Esophagus muscularis mucosa (tissue), 4 donors: ENCODE results near the gene GPSM1. TPM values are rescaled to one million over a fixed set of nuclear protein-coding genes. Genes with fewer than 3 reads are reported as not detected.

Experiments used
- DNase-seq: peaks from one replicate; pipeline ENCODE4 v3.0.0-alpha.2; 2017; ENCODE audit errors: extremely low spot score
- H3K27ac ChIP-seq, 4 donors: fragments of 200-600 bp; sonication (generic); replicated peaks in 1 of 4; 1 replicate in 3 of 4; 2 replicates in 1 of 4; pipeline ENCODE4 v1.5.1; 2016 to 2019; ENCODE audit warnings: mild to moderate bottlenecking in 1 of 4
- H3K27me3 ChIP-seq, 4 donors: fragments of 200-600 bp; sonication (generic); one replicate each; pipeline versions ENCODE4 v1.5.1 to v1.6.0; 2016 to 2019
- H3K36me3 ChIP-seq, 4 donors: fragments of 200-600 bp; sonication (generic); one replicate each; pipeline ENCODE4 v1.5.1; 2016 to 2019
- H3K4me1 ChIP-seq, 4 donors: fragments of 200-600 bp; sonication (generic); one replicate each; pipeline ENCODE4 v1.5.1; 2016 to 2019
- H3K4me3 ChIP-seq, 4 donors: fragments of 200-600 bp; sonication (generic); 1 replicate in 2 of 4; 2 replicates in 2 of 4; pipeline ENCODE4 v1.5.1; 2016 to 2019; ENCODE audit warnings: mild to moderate bottlenecking in 4 of 4, moderate library complexity in 1 of 4
- H3K9me3 ChIP-seq, 4 donors: fragments of 200-600 bp; sonication (generic); 1 replicate in 3 of 4; 2 replicates in 1 of 4; pipeline ENCODE4 v1.5.1; 2016 to 2019
- CTCF ChIP-seq, 3 experiments: fragments of 200-600 bp in 2 of 3; fragments of 450-650 bp in 1 of 3; sonication (generic) in 2 of 3; IDR thresholded peaks; one replicate each; pipeline ENCODE4 v1.5.1; 2017 to 2019; ENCODE audit warnings: antibody characterized with exemption in 3 of 3, mild to moderate bottlenecking in 2 of 3, moderate library complexity in 1 of 3
- EP300 ChIP-seq: sonication (generic); formaldehyde crosslinking; IDR thresholded peaks from one replicate; pipeline ENCODE4 v1.6.1; 2017; ENCODE audit warnings: antibody characterized with exemption
- POLR2A ChIP-seq: fragments of 450-650 bp; IDR thresholded peaks from one replicate; pipeline ENCODE4 v1.6.1; 2017; ENCODE audit warnings: antibody characterized with exemption, moderate library complexity, mild to moderate bottlenecking, low read depth
- POLR2AphosphoS5 ChIP-seq, 2 donors: sonication (generic); formaldehyde crosslinking; IDR thresholded peaks; one replicate each; pipeline ENCODE4 v1.6.1; 2017; ENCODE audit warnings: antibody characterized with exemption in 2 of 2
- WGBS: methylation state at CpG from one replicate; pipeline ENCODE4 v1.1.5; 2018; 5-methylcytosine and 5-hydroxymethylcytosine counted together
- intact Hi-C: fragments of 100-400 bp; cut with DNase I; formaldehyde crosslinking; loops from one replicate; pipeline ENCODE4 v1.15.1; 2023
- total RNA-seq, 4 donors: library from RNA; depleted of rRNA; stranded (reverse); fragments of >200 nt; gene quantifications; one replicate each; pipeline versions ENCODE4 v1.1.0 to v1.2.1, GENCODE V29; 2016

The GPSM1 gene
- total RNA-seq, 4 donors from 2014 or later, result 8.3 to 18.5 (median 16.3) TPM

GRCh38 chr9:136303825-136304416 lies 23.4 kb upstream of the GPSM1 start, which contains the start of gene CCDC187:
TSS of gene CCDC187 (minus strand) at chr9:136304094. CDS start at chr9:136303830, 264 bp downstream.
- 83% methylated on average over 5 of the region's 22 CpGs for WGBS
- H3K36me3 ChIP-seq, result no peaks in the 10 kb centered on the region
- H3K9me3 ChIP-seq, result no peaks in the 10 kb centered on the region
- TF ChIP-seq POLR2AphosphoS5 (IDR thresholded peaks at IDR 0.05) (no peak), EP300 (no peak), POLR2A (no peak), CTCF (IDR thresholded peaks at IDR 0.05) (no peak)
- peaks cover 0 to 65% (median 0%) of the 10 kb centered on the region in 4 donors for H3K27me3 ChIP-seq
- H3K4me3 ChIP-seq, result no peak within 1 kb of the TSS
- H3K27ac ChIP-seq, result no peak within 1 kb of the TSS
- intact Hi-C loops, result no loop called here
- no peak for DNase-seq
- H3K4me1 ChIP-seq, result no peaks in the 10 kb centered on the region

GRCh38 chr9:136304456-136304855 lies 22.9 kb upstream of the GPSM1 start:
- no peak overlapping the region for H3K27ac ChIP-seq
- H3K4me3 ChIP-seq, result no peak overlapping the region
- 60% methylated on average over 1 of the region's 10 CpGs for WGBS
- intact Hi-C loops, result no loop called here
- H3K27me3 ChIP-seq, result peaks cover 0 to 65% (median 0%) of the 10 kb centered on the region in 4 donors
- no peaks in the 10 kb centered on the region for H3K36me3 ChIP-seq
- no peak for DNase-seq
- H3K9me3 ChIP-seq, result no peaks in the 10 kb centered on the region
- no peak for TF ChIP-seq POLR2AphosphoS5 (IDR thresholded peaks at IDR 0.05)
- no peak for TF ChIP-seq EP300
- no peak for TF ChIP-seq POLR2A
- no peak for TF ChIP-seq CTCF (IDR thresholded peaks at IDR 0.05)
- H3K4me1 ChIP-seq, result no peaks in the 10 kb centered on the region

GRCh38 chr9:136304981-136305380 lies 22.4 kb upstream of the GPSM1 start:
- intact Hi-C loops, result no loop called here
- Histone ChIP-seq H3K36me3 (no peaks in the 10 kb centered on the region), H3K4me1 (no peaks in the 10 kb centered on the region), H3K27ac (no peak overlapping the region), H3K9me3 (no peaks in the 10 kb centered on the region), H3K27me3 (peaks cover 0 to 65% (median 0%) of the 10 kb centered on the region in 4 donors), H3K4me3 (no peak overlapping the region)
- TF ChIP-seq CTCF (IDR thresholded peaks at IDR 0.05) (no peak), POLR2A (no peak), EP300 (no peak), POLR2AphosphoS5 (IDR thresholded peaks at IDR 0.05) (no peak)
- WGBS, result no CpG with 5 or more reads among the region's 13 CpGs
- no peak for DNase-seq

- H3K9me3 ChIP-seq, result no peaks in the 10 kb centered on the region
- no peaks in the 10 kb centered on the region for H3K36me3 ChIP-seq
- H3K4me1 ChIP-seq, result no peaks in the 10 kb centered on the region
- intact Hi-C loops, result no loop called here
- WGBS, result 47% methylated on average over 17 of the region's 18 CpGs
- no peak overlapping the region for H3K4me3 ChIP-seq
- peaks cover 0 to 71% (median 1%) of the 10 kb centered on the region in 4 donors for H3K27me3 ChIP-seq
- no peak for DNase-seq
- TF ChIP-seq POLR2A (no peak), EP300 (no peak), CTCF (IDR thresholded peaks at IDR 0.05) (no peak), POLR2AphosphoS5 (IDR thresholded peaks at IDR 0.05) (no peak)
- H3K27ac ChIP-seq, result no peak overlapping the region
Measured at GRCh38 chr9:136305804-136306203, 21.5 kb upstream of the GPSM1 start.
